Measurements from ENCODE around the gene EXOC3L1. TPM values are rescaled to one million over a fixed set of nuclear protein-coding genes. Genes with fewer than 3 reads are reported as not detected.

The EXOC3L1 gene
- polyA plus RNA-seq, 4 donors: 1.6 to 7.9 (median 6.0) TPM

DNA sequence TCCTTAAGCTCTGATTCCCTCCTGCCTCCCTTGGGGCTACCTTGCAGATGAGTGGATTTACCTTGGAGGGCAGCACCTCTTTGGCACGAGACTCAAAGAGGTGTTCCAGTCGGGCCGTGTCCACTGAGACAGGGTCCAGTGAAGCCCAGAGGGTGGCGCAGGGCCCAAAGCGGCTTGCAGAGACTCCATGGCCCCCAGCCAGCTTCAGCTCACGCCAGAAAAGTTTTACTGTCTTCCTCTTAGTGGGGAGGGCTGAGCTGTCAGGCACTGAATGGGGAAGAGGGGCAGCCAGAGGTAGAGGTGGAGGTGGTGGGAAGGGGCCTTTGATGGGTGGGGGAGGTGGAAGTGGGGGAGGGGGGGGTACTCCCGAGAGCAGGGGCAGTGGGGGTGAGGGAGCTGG is 43.7 kb upstream of the EXOC3L1 start:
- Histone ChIP-seq H3K36me3 (ENCODE audit: control insufficient read depth in 3 of 3, insufficient read depth in 2 of 3, low read depth in 1 of 3, low read length in 3 of 3) (peaks cover 12 to 87% (median 24%) of the 10 kb centered on the region in 3 donors), H3K27me3 (ENCODE audit: control insufficient read depth in 3 of 3, insufficient read depth in 3 of 3, low read length in 3 of 3) (no peaks in the 10 kb centered on the region), H3K4me3 (ENCODE audit: low read depth in 1 of 3, low read length in 3 of 3) (no peak overlapping the region), H3K9me3 (ENCODE audit: control insufficient read depth in 2 of 2, insufficient read depth in 1 of 2, low read depth in 1 of 2, low read length in 1 of 2) (no peaks in the 10 kb centered on the region), H3K4me1 (ENCODE audit: control insufficient read depth in 3 of 3, insufficient read depth in 2 of 3, low read depth in 1 of 3, low read length in 2 of 3) (no peaks in the 10 kb centered on the region), H3K27ac (ENCODE audit: low read depth in 1 of 3, low read length in 2 of 3) (no peak overlapping the region)
- FAIRE-seq (no peak), DNase-seq (no peak)
- 82 to 85% (median 83%) methylated on average over 7 of the region's 7 CpGs for WGBS, 3 donors

DNA sequence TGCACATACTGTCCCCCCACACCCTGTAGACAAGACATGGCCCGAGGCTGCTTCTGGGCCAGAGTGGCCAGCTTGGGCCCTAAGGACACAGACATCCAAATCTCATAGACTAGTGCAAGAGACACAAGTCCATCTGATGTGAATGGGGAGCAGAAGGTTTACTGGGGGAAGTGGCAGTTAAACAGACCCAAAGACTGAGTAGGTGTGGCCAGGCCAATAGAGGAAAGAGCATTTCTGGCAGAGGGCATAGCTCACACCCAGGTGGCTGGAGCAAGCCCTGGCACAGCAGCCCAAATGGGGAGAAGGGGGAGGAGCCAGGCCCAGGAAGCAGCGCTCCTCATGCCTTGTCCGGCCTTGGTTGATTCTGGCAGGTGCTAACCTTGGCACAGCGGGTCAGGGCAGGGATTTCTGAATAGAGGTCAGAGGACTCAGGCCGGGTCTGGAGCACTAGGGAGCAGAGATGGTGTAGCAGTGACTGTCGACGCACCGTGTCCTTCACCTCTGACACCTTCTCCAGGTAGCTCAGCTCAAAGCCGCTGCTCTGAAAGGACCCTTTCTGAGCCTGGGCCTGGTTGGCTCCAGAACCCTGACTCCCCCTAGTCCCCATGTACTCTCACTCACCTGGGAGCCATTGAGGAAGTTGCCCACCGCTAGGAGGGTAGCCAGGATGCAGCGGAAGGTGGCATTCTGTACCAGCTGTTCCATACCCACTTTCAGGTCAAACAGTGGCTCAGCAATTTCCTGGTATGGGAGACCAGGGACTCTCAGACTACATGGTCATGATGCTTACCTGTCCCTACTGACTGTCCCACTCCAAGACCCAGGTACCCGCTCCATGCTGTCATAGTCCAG is 41.1 kb upstream of the EXOC3L1 start:
- Histone ChIP-seq H3K4me1 (ENCODE audit: control insufficient read depth in 3 of 3, insufficient read depth in 2 of 3, low read depth in 1 of 3, low read length in 2 of 3) (peaks cover 0 to 11% (median 3%) of the 10 kb centered on the region in 3 donors), H3K27me3 (ENCODE audit: control insufficient read depth in 3 of 3, insufficient read depth in 3 of 3, low read length in 3 of 3) (no peaks in the 10 kb centered on the region), H3K27ac (ENCODE audit: low read depth in 1 of 3, low read length in 2 of 3) (no peak overlapping the region), H3K36me3 (ENCODE audit: control insufficient read depth in 3 of 3, insufficient read depth in 2 of 3, low read depth in 1 of 3, low read length in 3 of 3) (peaks cover 3 to 70% (median 20%) of the 10 kb centered on the region in 3 donors), H3K4me3 (ENCODE audit: low read depth in 1 of 3, low read length in 3 of 3) (no peak overlapping the region), H3K9me3 (ENCODE audit: control insufficient read depth in 2 of 2, insufficient read depth in 1 of 2, low read depth in 1 of 2, low read length in 1 of 2) (no peaks in the 10 kb centered on the region)
- no peak for DNase-seq
- 62 to 85% (median 63%) methylated on average over 12 of the region's 12 CpGs for WGBS, 3 donors
- FAIRE-seq: no peak

DNA sequence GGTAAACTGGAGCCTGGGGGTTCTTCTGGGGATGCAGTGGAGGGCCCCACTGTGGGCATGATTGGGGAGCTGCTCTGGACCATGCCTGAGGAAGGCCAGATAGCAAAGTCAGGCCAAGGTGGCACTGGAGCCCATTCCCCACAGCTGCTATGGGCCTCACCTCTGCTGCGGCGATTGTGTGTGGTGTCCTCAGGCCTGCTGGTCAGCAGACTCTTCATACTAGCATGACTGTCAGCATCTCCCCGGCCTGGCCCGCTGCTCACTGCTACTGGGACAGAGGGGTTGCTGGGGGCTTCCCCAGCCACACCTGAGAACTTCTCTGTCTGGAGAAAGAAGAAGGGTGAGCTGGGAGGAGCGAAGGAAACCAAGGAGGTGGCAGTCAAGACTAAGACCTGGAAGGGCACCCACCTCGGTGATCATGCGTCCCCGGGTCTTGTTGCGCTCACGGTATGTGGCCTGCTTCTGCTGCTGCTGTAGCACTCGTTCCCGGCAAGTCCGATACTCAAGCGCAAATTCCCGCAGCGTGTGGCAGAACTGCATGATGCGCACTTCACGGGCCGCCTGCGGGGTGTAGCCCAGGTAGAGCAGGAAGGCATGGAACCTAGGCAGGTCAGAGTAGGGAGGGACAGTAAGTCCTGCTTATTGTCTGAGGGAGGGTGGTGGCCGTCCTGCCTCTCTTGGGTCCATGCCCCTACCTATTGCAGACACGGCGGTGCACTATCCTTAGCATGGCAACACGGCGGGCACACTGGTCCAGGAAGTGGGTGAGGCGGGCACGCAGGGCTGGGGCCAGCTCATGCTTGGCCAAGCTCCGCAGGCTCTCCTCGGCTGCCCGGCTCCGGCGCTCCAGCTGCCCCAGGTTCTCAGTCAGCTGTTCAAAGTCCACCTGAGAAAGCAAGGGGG is 40.2 kb upstream of the EXOC3L1 start:
- 65 to 88% (median 79%) methylated on average over 31 to 32 of the region's 32 CpGs for WGBS, 3 donors
- peaks cover 0 to 13% (median 3%) of the 10 kb centered on the region in 3 donors for H3K4me1 ChIP-seq (ENCODE audit: control insufficient read depth in 3 of 3, insufficient read depth in 2 of 3, low read depth in 1 of 3, low read length in 2 of 3)
- DNase-seq (no peak), FAIRE-seq (no peak)
- H3K9me3 ChIP-seq (ENCODE audit: control insufficient read depth in 2 of 2, insufficient read depth in 1 of 2, low read depth in 1 of 2, low read length in 1 of 2): no peaks in the 10 kb centered on the region
- H3K4me3 ChIP-seq (ENCODE audit: low read depth in 1 of 3, low read length in 3 of 3): no peak overlapping the region
- no peaks in the 10 kb centered on the region for H3K27me3 ChIP-seq (ENCODE audit: control insufficient read depth in 3 of 3, insufficient read depth in 3 of 3, low read length in 3 of 3)
- peaks cover 3 to 61% (median 18%) of the 10 kb centered on the region in 3 donors for H3K36me3 ChIP-seq (ENCODE audit: control insufficient read depth in 3 of 3, insufficient read depth in 2 of 3, low read depth in 1 of 3, low read length in 3 of 3)
- H3K27ac ChIP-seq (ENCODE audit: low read depth in 1 of 3, low read length in 2 of 3): no peak overlapping the region

DNA sequence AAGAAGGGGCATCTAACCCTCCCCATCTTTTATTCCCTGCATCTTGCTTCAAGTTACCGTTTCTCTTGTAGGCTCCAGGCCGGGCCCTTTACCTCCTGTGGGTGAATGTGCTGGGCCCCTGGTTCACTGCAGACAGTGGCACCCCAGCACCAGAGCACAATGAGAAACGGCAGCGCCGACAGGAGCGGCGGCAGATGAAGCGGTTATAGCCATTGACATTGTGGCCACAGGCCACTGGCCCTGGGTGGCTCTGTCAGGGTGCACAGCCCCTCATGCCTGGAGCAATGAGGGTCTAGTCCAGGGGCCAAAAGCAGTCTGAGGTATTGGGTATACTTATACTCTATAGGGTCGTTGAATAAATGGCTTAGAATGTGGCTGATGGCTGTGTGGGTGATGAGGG is 39.0 kb upstream of the EXOC3L1 start:
- no peak for FAIRE-seq
- H3K36me3 ChIP-seq (ENCODE audit: control insufficient read depth in 3 of 3, insufficient read depth in 2 of 3, low read depth in 1 of 3, low read length in 3 of 3): peaks cover 3 to 49% (median 18%) of the 10 kb centered on the region in 3 donors
- DNase-seq: no peak
- no peak overlapping the region for H3K4me3 ChIP-seq (ENCODE audit: low read depth in 1 of 3, low read length in 3 of 3)
- peaks cover 0 to 13% (median 6%) of the 10 kb centered on the region in 3 donors for H3K4me1 ChIP-seq (ENCODE audit: control insufficient read depth in 3 of 3, insufficient read depth in 2 of 3, low read depth in 1 of 3, low read length in 2 of 3)
- H3K9me3 ChIP-seq (ENCODE audit: control insufficient read depth in 2 of 2, insufficient read depth in 1 of 2, low read depth in 1 of 2, low read length in 1 of 2): no peaks in the 10 kb centered on the region
- no peak overlapping the region for H3K27ac ChIP-seq (ENCODE audit: low read depth in 1 of 3, low read length in 2 of 3)
- 82 to 86% (median 86%) methylated on average over 9 of the region's 9 CpGs for WGBS, 3 donors
- H3K27me3 ChIP-seq (ENCODE audit: control insufficient read depth in 3 of 3, insufficient read depth in 3 of 3, low read length in 3 of 3): no peaks in the 10 kb centered on the region

DNA sequence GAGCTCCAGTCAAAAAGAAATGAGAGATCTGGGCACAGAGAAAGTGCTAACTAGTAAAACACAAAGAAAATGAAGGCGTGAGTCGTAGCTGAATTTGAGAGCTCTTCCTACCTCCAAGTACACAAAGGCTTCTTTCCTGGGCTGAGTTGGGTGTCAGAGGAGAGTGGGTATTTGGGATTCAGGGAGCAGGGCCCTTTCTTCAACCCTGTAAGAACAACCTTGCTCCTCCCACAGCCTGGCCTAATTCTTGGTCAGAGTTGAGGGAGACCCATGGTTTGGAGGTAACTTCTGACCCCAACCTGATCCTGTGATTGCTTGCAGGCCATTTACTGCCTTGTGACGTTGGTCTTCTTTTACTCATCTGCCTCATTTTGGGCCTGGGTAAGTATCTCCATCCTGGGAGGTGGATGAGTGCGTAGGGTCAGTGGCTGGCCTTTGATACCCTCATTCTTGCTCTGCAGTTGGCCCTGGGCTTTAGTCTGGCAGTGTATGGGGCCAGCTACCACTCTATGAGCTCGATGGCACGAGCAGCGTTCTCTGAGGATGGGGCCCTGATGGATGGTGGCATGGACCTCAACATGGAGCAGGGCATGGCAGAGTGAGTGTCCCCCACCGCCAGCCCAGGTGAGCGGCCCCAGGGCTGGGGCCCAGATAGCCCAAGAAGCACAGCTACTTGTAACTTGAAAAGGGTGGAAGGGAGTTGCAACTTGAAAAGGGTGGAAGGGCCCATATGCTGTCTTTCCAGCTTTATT is 38.3 kb upstream of the EXOC3L1 start:
- no peak for DNase-seq
- Histone ChIP-seq H3K27ac (ENCODE audit: low read depth in 1 of 3, low read length in 2 of 3) (no peak overlapping the region), H3K36me3 (ENCODE audit: control insufficient read depth in 3 of 3, insufficient read depth in 2 of 3, low read depth in 1 of 3, low read length in 3 of 3) (peaks cover 3 to 45% (median 18%) of the 10 kb centered on the region in 3 donors), H3K4me3 (ENCODE audit: low read depth in 1 of 3, low read length in 3 of 3) (peak overlapping the region in 2 of 3 donors; percentile 80 to 95), H3K9me3 (ENCODE audit: control insufficient read depth in 2 of 2, insufficient read depth in 1 of 2, low read depth in 1 of 2, low read length in 1 of 2) (no peaks in the 10 kb centered on the region), H3K27me3 (ENCODE audit: control insufficient read depth in 3 of 3, insufficient read depth in 3 of 3, low read length in 3 of 3) (no peaks in the 10 kb centered on the region), H3K4me1 (ENCODE audit: control insufficient read depth in 3 of 3, insufficient read depth in 2 of 3, low read depth in 1 of 3, low read length in 2 of 3) (peaks cover 0 to 13% (median 6%) of the 10 kb centered on the region in 3 donors)
- WGBS, 3 donors: 87 to 89% (median 88%) methylated on average over 9 of the region's 9 CpGs
- FAIRE-seq: no peak

DNA sequence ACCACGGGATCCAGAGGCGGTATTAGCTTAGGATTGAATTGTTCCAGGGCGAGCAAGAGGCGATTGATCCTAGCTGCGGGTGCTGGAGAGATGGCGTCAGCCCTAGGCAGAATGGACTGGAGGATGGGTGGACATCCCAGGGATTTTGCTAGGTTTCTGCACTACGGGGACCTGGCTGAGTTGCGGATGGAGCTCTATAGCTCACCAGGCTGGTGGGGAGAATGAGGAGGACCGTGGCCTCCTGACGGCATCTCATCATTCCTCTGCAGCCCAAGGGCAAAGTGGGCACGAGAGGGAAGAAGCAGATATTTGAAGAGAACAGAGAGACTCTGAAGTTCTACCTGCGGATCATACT is 37.6 kb upstream of the EXOC3L1 start:
- H3K36me3 ChIP-seq (ENCODE audit: control insufficient read depth in 3 of 3, insufficient read depth in 2 of 3, low read depth in 1 of 3, low read length in 3 of 3): peaks cover 3 to 44% (median 18%) of the 10 kb centered on the region in 3 donors
- H3K4me1 ChIP-seq (ENCODE audit: control insufficient read depth in 3 of 3, insufficient read depth in 2 of 3, low read depth in 1 of 3, low read length in 2 of 3): peaks cover 0 to 13% (median 6%) of the 10 kb centered on the region in 3 donors
- 7 to 12% (median 8%) methylated on average over 12 of the region's 12 CpGs for WGBS, 3 donors
- H3K4me3 ChIP-seq (ENCODE audit: low read depth in 1 of 3, low read length in 3 of 3): peak overlapping the region; percentile 80 to 95 (median 86)
- peak overlapping the region in 1 of 3 donors; percentile 84 for H3K27ac ChIP-seq (ENCODE audit: low read depth in 1 of 3, low read length in 2 of 3)
- DNase-seq: no peak
- no peaks in the 10 kb centered on the region for H3K9me3 ChIP-seq (ENCODE audit: control insufficient read depth in 2 of 2, insufficient read depth in 1 of 2, low read depth in 1 of 2, low read length in 1 of 2)
- no peak for FAIRE-seq
- no peaks in the 10 kb centered on the region for H3K27me3 ChIP-seq (ENCODE audit: control insufficient read depth in 3 of 3, insufficient read depth in 3 of 3, low read length in 3 of 3)

DNA sequence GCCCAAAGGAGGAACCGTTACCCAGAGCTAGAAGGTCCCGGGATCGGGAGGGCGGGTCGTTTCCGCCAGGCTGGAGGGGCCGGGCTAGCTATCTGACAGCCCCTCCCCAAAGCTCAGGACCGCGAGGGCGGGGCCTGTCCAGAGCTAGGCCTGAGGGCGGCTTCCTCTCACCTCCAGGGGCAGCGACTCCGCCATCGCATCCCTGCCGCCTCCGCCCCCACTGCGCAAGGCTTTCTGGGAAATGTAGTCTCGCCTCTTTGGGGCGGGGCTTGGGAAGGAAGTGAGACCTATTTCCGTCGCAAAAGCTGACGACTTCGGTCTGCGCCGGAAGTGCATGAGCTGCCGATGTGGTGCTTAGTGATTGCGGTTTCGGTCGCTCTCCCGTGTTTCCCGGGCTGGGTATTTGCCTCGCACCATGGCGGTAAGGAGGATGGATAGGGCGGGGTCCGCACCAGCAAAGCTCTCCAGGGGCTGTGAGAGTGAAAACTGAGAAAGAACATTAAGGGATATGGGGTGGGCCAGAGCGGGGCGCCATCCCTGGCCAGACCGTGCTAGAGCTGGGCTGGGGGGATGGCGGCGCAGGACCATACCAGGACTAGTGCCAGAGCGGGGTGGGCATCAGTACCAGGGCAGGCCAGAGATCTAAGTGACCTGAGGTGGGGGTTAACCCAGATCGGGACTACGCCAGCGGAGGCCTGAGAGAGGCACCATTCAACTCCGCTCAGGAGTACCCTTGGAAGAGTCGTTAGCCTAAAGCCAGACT is 37.0 kb upstream of the EXOC3L1 start, which contains the start of gene TMEM208:
Gene TMEM208 (plus strand): TSS at position 327 of the 763 bp plus-strand sequence. CDS start 89 bp downstream, at position 416.
- WGBS, 3 donors: 0% methylated on average over 44 to 46 of the region's 46 CpGs
- H3K4me3 ChIP-seq (ENCODE audit: low read depth in 1 of 3, low read length in 3 of 3): peak within 1 kb of the TSS; percentile 80 to 95 (median 86)
- H3K27me3 ChIP-seq (ENCODE audit: control insufficient read depth in 3 of 3, insufficient read depth in 3 of 3, low read length in 3 of 3): no peaks in the 10 kb centered on the region
- no peaks in the 10 kb centered on the region for H3K9me3 ChIP-seq (ENCODE audit: control insufficient read depth in 2 of 2, insufficient read depth in 1 of 2, low read depth in 1 of 2, low read length in 1 of 2)
- peak; percentile 99 for DNase-seq
- peak within 1 kb of the TSS; percentile 27 to 89 (median 30) for H3K27ac ChIP-seq (ENCODE audit: low read depth in 1 of 3, low read length in 2 of 3)
- no peak for FAIRE-seq
- peaks cover 3 to 40% (median 18%) of the 10 kb centered on the region in 3 donors for H3K36me3 ChIP-seq (ENCODE audit: control insufficient read depth in 3 of 3, insufficient read depth in 2 of 3, low read depth in 1 of 3, low read length in 3 of 3)
- H3K4me1 ChIP-seq (ENCODE audit: control insufficient read depth in 3 of 3, insufficient read depth in 2 of 3, low read depth in 1 of 3, low read length in 2 of 3): peaks cover 0 to 13% (median 6%) of the 10 kb centered on the region in 3 donors
